HepG2 (cell line): ENCODE results near the gene CD244. TPM values are rescaled to one million over a fixed set of nuclear protein-coding genes. Genes with fewer than 3 reads are reported as not detected.

ENCODE experiments used
- ATAC-seq: fragments of 200-7000 bp; cut with Tn5 transposase; 3 replicates; pipeline ENCODE4 v1.9.1; 2020; ENCODE audit warnings: mild to moderate bottlenecking, moderate library complexity
- BruUV-seq: library from RNA; stranded (reverse); fragments of 400-500 nt; replicated peaks from 2 replicates; lab custom pipeline; 2021; lab: Mats Ljungman, UMichigan
- CTCF ChIA-PET: fragments of 300-600 bp; formaldehyde crosslinking; extraction: SDS; loops from one replicate; lab custom pipeline; 2021; ENCODE audit warnings: low total read pairs, inconsistent platforms, low intra/inter-chr PET ratio; lab: Yijun Ruan, JAX
- POLR2A ChIA-PET: fragments of 350-600 bp; sonication (Branson Sonifier 250); formaldehyde crosslinking; loops from one replicate; lab custom pipeline; 2020; ENCODE audit warnings: antibody characterized with exemption, inconsistent platforms; lab: Yijun Ruan, JAX
- DNase-seq: peaks from one replicate; pipeline ENCODE4 v3.0.0-alpha.2; 2015; ENCODE audit warnings: low spot score
- FAIRE-seq: peaks from 3 replicates; lab custom pipeline; 2011; peaks lifted over from hg19 to GRCh38; lab: Jason Lieb, UNC
- H2AFZ ChIP-seq: one replicate; pipeline ENCODE4 v1.6.1; 2011; ENCODE audit warnings: low read length, inconsistent platforms
- H3K27ac ChIP-seq: fragments of 300-600 bp; 3 replicates; pipeline ENCODE4 v1.8.0; 2011; ENCODE audit warnings: mixed run types, mild to moderate bottlenecking, mixed read lengths, low read length, inconsistent platforms; ENCODE audit not compliant: insufficient read depth; ENCODE audit errors: extremely low read length
- H3K27me3 ChIP-seq, 2 experiments: fragments of 200-600 bp in 1 of 2; 2 replicates in 1 of 2; 3 replicates in 1 of 2; pipeline versions ENCODE4 v1.6.0 to v1.8.0; 2011; ENCODE audit warnings: low read length in 2 of 2, mild to moderate bottlenecking in 2 of 2, moderate library complexity in 2 of 2, inconsistent platforms in 1 of 2; ENCODE audit not compliant: insufficient read depth in 2 of 2, control insufficient read depth in 1 of 2
- H3K36me3 ChIP-seq, 2 experiments: fragments of 200-600 bp in 1 of 2; replicated peaks in 1 of 2; 2 replicates in 1 of 2; 3 replicates in 1 of 2; pipeline versions ENCODE4 v1.5.1 to v1.8.0; 2011; ENCODE audit warnings: low read length in 2 of 2, inconsistent platforms in 1 of 2; ENCODE audit not compliant: insufficient read depth in 2 of 2, control insufficient read depth in 1 of 2
- H3K4me1 ChIP-seq: 2 replicates; pipeline ENCODE4 v1.5.1; 2012; ENCODE audit warnings: low read length, inconsistent platforms; ENCODE audit not compliant: insufficient read depth
- H3K4me2 ChIP-seq: 2 replicates; pipeline ENCODE4 v1.6.0; 2011; ENCODE audit warnings: low read depth, low read length, inconsistent platforms
- H3K4me3 ChIP-seq, 3 experiments: fragments of 200-600 bp in 1 of 3; sonication (generic), shearing (Covaris generic) in 1 of 3; replicated peaks in 1 of 3; 2 replicates each; pipeline ENCODE4 v1.5.1; 2011 to 2016; ENCODE audit warnings: low read length in 3 of 3, inconsistent platforms in 2 of 3, low read depth in 2 of 3, mild to moderate bottlenecking in 2 of 3, control low read depth in 1 of 3, mixed read lengths in 1 of 3; ENCODE audit not compliant: insufficient read depth in 1 of 3
- H3K79me2 ChIP-seq: one replicate; pipeline ENCODE4 v1.6.1; 2011; ENCODE audit warnings: low read length, inconsistent platforms; ENCODE audit not compliant: insufficient read depth
- H3K9ac ChIP-seq: 2 replicates; pipeline ENCODE4 v1.6.0; 2011; ENCODE audit warnings: mild to moderate bottlenecking, low read depth, low read length, inconsistent platforms; ENCODE audit not compliant: insufficient read depth
- H3K9me3 ChIP-seq: 2 replicates; pipeline ENCODE4 v1.5.1; 2012; ENCODE audit warnings: mild to moderate bottlenecking, low read length
- H4K20me1 ChIP-seq: 2 replicates; pipeline ENCODE4 v1.6.0; 2011; ENCODE audit warnings: inconsistent platforms, mild to moderate bottlenecking, low read length, moderate library complexity; ENCODE audit not compliant: insufficient read depth
- ATF7-NPFF ChIP-seq: sonication (generic); formaldehyde crosslinking; IDR thresholded peaks from 2 replicates; pipeline ENCODE4 v1.8.1; 2023; ENCODE audit warnings: mild to moderate bottlenecking, low read depth, missing genetic modification reagents, moderate library complexity
- MXD4 ChIP-seq: IDR thresholded peaks from 2 replicates; pipeline ENCODE4 v1.6.1; 2016; ENCODE audit warnings: mild to moderate bottlenecking, missing biosample characterization, missing genetic modification reagents
- NR2F2 ChIP-seq: IDR thresholded peaks from 2 replicates; pipeline ENCODE4 v1.6.1; 2012; ENCODE audit warnings: low read depth, inconsistent platforms, borderline replicate concordance
- ZFY ChIP-seq: sonication (generic); formaldehyde crosslinking; IDR thresholded peaks from 2 replicates; pipeline ENCODE4 v1.4.0; 2020; ENCODE audit warnings: missing genetic modification reagents
- ZNF160 ChIP-seq: sonication (generic); formaldehyde crosslinking; IDR thresholded peaks from 2 replicates; pipeline ENCODE4 v1.8.0; 2022; ENCODE audit warnings: mild to moderate bottlenecking, inconsistent platforms, missing genetic modification reagents
- ZNF441 ChIP-seq: sonication (generic); formaldehyde crosslinking; IDR thresholded peaks from 2 replicates; pipeline ENCODE4 v1.7.0; 2021; ENCODE audit warnings: missing genetic modification reagents, borderline replicate concordance
- ZNF616 ChIP-seq: sonication (generic); formaldehyde crosslinking; IDR thresholded peaks from 2 replicates; pipeline ENCODE4 v1.5.0; 2020; ENCODE audit warnings: low read depth, mild to moderate bottlenecking, missing genetic modification reagents
- WGBS: methylation state at CpG from one replicate; pipeline ENCODE4 v1.1.6; 2017; ENCODE audit warnings: low lambda C conversion rate; 5-methylcytosine and 5-hydroxymethylcytosine counted together
- in situ Hi-C: cut with HindIII; loops from 2 replicates; pipeline ENCODE4 v1.10.0; 2017; ENCODE audit warnings: low pct_unique_long_range_greater_than_20kb; ENCODE audit not compliant: extremely low pct_ligation_motif_present
- intact Hi-C: fragments of 100-400 bp; cut with micrococcal nuclease; formaldehyde crosslinking; loops from one replicate; pipeline ENCODE4 v1.10.0; 2022; ENCODE audit not compliant: unreplicated experiment
- polyA plus RNA-seq, 8 experiments: library from polyadenylated mRNA; depleted of rRNA in 3 of 8; stranded (reverse) in 7 of 8; unstranded in 1 of 8; fragments of >200 nt; fragmentation: Illumina TruSeq in 4 of 8; extraction: Trizol in 4 of 8; gene quantifications; 2 replicates each; pipeline versions ENCODE4 v1.2.1 to v1.2.3, GENCODE V29; 2011 to 2016; ENCODE audit warnings: low read depth in 4 of 8, missing spikeins in 1 of 8, mixed read lengths in 1 of 8; ENCODE audit not compliant: insufficient read depth in 1 of 8
- total RNA-seq, 5 experiments: library from RNA; depleted of rRNA; stranded (reverse); fragments of >200 nt; fragmentation: Illumina TruSeq; extraction: Trizol; gene quantifications; 2 replicates each; pipeline ENCODE4 v1.2.3, GENCODE V29; 2016; ENCODE audit warnings: low read depth in 1 of 5
- TF ChIP-seq, protein P1 (sequence below), 2 experiments: IDR thresholded peaks; 2 replicates each; pipeline ENCODE4 v1.6.1; 2011 to 2012; ENCODE audit warnings: low read length in 2 of 2, borderline replicate concordance in 1 of 2, low read depth in 1 of 2, mild to moderate bottlenecking in 1 of 2, moderate library complexity in 1 of 2
- TF ChIP-seq, protein P2 (sequence below): sonication (generic); formaldehyde crosslinking; IDR thresholded peaks from 2 replicates; pipeline ENCODE4 v1.4.0; 2020; ENCODE audit warnings: missing genetic modification reagents, borderline replicate concordance
- TF ChIP-seq, protein P3 (sequence below): IDR thresholded peaks from 2 replicates; pipeline ENCODE4 v1.6.1; 2016

The CD244 gene
- total and polyA plus RNA-seq, 2 of the 13 experiments (the other 11 are each of a cell fraction or from before 2014, with no cell fraction given), result 0.09 TPM; not detected in 1

DNA sequence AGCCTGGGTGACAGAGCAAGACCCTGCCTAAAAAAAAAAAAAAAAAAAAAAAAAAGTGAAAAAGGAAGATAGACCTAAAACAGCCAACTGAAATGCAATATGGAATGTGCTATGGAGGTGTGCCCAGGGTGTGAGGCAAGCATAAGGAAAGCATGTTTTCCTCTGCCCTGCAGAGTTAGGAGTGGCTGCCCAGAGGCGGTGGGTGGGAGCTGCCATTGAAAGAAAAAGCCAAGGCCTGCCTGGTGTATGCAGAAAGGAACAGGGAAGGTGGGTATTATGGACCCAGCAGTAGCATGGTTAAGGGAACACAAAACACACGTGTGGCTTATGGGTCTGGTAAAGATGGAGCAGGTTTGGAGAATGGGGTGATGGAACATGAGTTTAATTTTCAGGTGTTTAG lies 8.9 kb downstream of the CD244 start:
- no peak overlapping the region for H3K27ac ChIP-seq
- DNase-seq, result no peak
- H3K9ac ChIP-seq, result no peak overlapping the region
- no peaks in the 10 kb centered on the region for H3K27me3 ChIP-seq
- no peak for ATAC-seq
- no peak for FAIRE-seq
- no peaks in the 10 kb centered on the region for H3K4me1 ChIP-seq
- no peaks in the 10 kb centered on the region for H4K20me1 ChIP-seq
- H3K4me3 ChIP-seq, result no peak overlapping the region
- WGBS, result 60% methylated on average over 2 of the region's 2 CpGs
- no peaks in the 10 kb centered on the region for H3K9me3 ChIP-seq
- CTCF ChIA-PET, result no interaction called here
- no peak overlapping the region for H3K4me2 ChIP-seq
- intact Hi-C loops, result no loop called here
- no peak for TF ChIP-seq MXD4 (CRISPR knock-in tag)
- no peak for TF ChIP-seq NR2F2
- no peak for TF ChIP-seq ZNF160 (CRISPR knock-in tag)
- no peak for TF ChIP-seq ZFY
- TF ChIP-seq, all 625 proteins: peak for 0
- in situ Hi-C loops, result no loop called here
- Histone ChIP-seq H3K79me2 (no peaks in the 10 kb centered on the region), H2AFZ (no peak overlapping the region), H3K36me3 (no peaks in the 10 kb centered on the region)
- no TSS peak for BruUV-seq
- POLR2A ChIA-PET, result no interaction called here

DNA sequence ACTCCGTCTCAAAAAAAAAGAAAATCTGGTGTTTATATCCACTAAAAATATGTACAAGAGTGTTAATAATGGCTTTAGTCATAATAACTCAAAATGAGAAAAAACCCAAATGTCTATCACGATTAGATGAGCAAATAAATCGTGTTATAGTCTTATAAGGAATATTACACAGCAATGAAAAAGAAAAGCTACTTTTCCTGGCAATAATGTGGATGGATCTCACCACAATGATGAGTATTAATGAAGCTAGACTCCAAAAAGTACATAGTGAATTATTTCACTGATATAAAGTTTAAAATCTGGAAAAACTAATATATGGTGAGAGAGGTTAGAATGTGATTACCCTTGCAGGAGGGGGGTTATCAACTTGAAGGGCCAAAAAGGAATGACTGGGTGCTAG lies 9.7 kb downstream of the CD244 start:
- Histone ChIP-seq H3K4me1 (no peaks in the 10 kb centered on the region), H3K9me3 (no peaks in the 10 kb centered on the region), H4K20me1 (no peaks in the 10 kb centered on the region), H3K27me3 (no peaks in the 10 kb centered on the region), H2AFZ (no peak overlapping the region), H3K9ac (no peak overlapping the region), H3K27ac (no peak overlapping the region), H3K4me2 (no peak overlapping the region), H3K4me3 (no peak overlapping the region), H3K79me2 (no peaks in the 10 kb centered on the region), H3K36me3 (no peaks in the 10 kb centered on the region)
- no TSS peak for BruUV-seq
- DNase-seq (no peak), FAIRE-seq (no peak), ATAC-seq (no peak)
- in situ Hi-C loops (no loop called here), intact Hi-C loops (no loop called here)
- ChIA-PET CTCF (no interaction called here), POLR2A (no interaction called here)
- 29% methylated on average over 3 of the region's 3 CpGs for WGBS
- TF ChIP-seq, protein P1, sequence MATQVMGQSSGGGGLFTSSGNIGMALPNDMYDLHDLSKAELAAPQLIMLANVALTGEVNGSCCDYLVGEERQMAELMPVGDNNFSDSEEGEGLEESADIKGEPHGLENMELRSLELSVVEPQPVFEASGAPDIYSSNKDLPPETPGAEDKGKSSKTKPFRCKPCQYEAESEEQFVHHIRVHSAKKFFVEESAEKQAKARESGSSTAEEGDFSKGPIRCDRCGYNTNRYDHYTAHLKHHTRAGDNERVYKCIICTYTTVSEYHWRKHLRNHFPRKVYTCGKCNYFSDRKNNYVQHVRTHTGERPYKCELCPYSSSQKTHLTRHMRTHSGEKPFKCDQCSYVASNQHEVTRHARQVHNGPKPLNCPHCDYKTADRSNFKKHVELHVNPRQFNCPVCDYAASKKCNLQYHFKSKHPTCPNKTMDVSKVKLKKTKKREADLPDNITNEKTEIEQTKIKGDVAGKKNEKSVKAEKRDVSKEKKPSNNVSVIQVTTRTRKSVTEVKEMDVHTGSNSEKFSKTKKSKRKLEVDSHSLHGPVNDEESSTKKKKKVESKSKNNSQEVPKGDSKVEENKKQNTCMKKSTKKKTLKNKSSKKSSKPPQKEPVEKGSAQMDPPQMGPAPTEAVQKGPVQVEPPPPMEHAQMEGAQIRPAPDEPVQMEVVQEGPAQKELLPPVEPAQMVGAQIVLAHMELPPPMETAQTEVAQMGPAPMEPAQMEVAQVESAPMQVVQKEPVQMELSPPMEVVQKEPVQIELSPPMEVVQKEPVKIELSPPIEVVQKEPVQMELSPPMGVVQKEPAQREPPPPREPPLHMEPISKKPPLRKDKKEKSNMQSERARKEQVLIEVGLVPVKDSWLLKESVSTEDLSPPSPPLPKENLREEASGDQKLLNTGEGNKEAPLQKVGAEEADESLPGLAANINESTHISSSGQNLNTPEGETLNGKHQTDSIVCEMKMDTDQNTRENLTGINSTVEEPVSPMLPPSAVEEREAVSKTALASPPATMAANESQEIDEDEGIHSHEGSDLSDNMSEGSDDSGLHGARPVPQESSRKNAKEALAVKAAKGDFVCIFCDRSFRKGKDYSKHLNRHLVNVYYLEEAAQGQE (IDR thresholded peaks at IDR 0.05; ENCODE audit: borderline replicate concordance in 1 of 2, low read depth in 1 of 2, low read length in 2 of 2), result no peak
- TF ChIP-seq ZNF441 (CRISPR knock-in tag) (no peak), ZNF616 (CRISPR knock-in tag) (no peak), ATF7-NPFF (no peak)
- TF ChIP-seq, protein P2, sequence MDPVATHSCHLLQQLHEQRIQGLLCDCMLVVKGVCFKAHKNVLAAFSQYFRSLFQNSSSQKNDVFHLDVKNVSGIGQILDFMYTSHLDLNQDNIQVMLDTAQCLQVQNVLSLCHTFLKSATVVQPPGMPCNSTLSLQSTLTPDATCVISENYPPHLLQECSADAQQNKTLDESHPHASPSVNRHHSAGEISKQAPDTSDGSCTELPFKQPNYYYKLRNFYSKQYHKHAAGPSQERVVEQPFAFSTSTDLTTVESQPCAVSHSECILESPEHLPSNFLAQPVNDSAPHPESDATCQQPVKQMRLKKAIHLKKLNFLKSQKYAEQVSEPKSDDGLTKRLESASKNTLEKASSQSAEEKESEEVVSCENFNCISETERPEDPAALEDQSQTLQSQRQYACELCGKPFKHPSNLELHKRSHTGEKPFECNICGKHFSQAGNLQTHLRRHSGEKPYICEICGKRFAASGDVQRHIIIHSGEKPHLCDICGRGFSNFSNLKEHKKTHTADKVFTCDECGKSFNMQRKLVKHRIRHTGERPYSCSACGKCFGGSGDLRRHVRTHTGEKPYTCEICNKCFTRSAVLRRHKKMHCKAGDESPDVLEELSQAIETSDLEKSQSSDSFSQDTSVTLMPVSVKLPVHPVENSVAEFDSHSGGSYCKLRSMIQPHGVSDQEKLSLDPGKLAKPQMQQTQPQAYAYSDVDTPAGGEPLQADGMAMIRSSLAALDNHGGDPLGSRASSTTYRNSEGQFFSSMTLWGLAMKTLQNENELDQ (CRISPR knock-in tag), result no peak
- TF ChIP-seq, protein P3, sequence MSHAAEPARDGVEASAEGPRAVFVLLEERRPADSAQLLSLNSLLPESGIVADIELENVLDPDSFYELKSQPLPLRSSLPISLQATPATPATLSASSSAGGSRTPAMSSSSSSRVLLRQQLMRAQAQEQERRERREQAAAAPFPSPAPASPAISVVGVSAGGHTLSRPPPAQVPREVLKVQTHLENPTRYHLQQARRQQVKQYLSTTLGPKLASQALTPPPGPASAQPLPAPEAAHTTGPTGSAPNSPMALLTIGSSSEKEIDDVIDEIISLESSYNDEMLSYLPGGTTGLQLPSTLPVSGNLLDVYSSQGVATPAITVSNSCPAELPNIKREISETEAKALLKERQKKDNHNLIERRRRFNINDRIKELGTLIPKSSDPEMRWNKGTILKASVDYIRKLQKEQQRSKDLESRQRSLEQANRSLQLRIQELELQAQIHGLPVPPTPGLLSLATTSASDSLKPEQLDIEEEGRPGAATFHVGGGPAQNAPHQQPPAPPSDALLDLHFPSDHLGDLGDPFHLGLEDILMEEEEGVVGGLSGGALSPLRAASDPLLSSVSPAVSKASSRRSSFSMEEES (CRISPR knock-in tag), result no peak
